Measurements from ENCODE around the gene NIFK.
A peak's percentile ranks its signal among the peaks of the same experiment; 100 is the strongest.
"Not testable (repeated sequence)": the region's sequence is repeated elsewhere in the genome, so short reads cannot be mapped to it uniquely, and the experiment has no call there.

The NIFK gene

DNA sequence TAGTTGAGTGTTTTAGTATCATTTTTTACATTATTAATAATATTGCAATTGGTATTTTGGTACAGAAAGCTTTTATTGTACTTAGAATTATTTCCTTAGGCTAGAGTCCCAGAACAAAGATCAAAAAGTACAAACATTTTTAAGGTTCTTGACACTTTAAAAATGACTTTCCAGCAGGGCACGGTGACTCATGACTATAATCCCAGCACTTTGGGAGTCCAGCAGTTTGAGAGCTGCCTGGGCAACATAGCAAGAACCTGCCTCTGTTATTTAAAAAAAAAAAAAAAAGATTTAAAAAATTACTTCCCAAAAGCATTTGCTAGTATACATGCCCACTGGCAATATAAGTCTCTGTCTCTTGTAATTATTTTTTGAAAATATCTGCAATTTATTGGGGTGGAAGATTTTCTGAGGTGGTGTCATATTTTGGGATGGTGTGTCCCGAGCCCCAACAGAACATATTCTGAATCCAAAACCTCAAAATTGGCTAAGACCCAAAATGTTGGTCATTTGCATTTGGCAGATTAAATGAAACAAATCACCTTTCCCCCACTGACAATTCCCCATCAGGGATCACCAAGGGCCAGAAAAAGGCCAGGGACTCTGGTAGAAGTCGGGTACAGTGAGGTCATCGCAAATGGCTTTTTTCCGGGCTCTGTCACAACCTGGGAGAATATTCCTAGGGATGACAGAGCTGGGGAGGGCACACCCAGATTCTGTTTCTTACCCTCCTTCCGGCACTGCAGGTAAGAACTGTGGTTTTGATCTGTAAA, 42.1 kb downstream of the NIFK start:
- peak; percentile 62 for DNase-seq

DNA sequence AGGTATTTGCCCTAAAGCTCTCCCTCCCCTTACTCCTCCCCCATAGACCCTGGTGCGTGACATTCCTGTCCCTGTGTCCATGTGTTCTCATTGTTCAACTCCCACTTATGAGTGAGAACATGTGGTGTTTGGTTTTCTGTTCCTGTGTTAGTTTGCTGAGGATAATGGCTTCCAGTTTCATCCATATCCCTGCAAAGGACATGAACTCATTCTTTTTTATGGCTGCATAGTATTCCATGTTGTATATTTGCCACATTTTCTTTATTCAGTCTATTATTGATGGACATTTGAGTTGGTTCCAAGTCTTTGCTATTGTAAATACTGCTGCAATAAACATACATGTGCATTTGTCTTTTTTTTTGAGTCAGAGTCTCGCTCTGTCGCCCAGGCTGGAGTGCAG, 46.1 kb downstream of the NIFK start:
- not testable (repeated sequence) for DNase-seq

DNA sequence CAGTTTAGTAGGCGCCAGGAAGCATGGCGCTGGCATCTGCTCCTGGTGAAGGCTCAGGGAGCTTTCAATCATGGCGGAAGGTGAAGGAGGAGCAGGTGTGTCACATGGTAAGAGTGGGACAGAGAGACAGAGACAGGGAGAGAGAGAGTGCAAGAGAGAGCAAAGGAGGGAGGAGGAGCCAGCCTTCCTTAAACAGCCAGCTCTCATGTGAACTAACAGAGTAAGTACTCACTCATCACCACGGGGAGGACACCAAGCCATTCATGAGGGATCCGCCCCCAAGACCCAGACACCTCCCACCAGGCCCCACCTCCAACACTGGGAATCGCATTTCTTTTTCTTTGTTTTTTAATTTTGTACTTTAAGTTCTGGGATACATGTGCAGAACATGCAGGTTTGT, 46.6 kb downstream of the NIFK start:
- no peak for DNase-seq

DNA sequence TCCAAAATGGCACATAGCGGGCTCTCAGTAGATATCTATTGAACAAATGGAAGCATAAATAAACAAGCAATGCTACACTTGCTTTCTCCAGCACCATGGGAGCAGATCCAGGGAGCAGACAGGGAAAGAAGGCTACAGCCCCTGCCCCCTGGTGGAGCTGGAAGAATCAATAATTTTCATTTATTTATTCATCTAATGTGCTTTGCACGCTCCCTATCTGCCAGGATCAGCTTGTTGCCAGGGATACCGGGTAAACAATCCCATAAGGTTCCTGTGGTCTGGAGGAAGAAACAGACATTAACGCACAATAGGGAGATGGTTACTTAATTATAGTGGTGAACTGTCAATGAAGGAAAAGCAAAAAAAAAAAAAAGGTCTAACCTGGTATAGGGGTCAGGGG, 47.3 kb downstream of the NIFK start:
- DNase-seq, result peak; percentile 35

DNA sequence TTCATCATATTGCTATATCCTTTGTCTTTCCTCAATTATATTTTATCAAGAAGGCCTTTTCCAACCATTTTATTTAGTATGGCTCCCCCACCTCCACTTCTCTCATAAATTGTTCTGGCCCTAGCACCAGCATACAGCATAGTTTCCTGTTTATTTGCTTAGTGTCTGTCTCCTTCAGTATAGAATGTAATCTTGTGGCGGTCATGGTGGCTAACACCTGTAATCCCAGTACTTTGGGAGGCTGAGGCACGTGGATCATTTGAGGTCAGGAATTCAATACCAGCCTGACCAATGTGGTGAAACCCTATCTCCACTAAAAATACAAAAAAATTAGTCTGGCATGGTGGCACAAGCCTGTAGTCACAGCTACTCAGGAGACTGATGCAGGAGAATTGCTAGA, 47.9 kb downstream of the NIFK start:
- DNase-seq, result no peak

DNA sequence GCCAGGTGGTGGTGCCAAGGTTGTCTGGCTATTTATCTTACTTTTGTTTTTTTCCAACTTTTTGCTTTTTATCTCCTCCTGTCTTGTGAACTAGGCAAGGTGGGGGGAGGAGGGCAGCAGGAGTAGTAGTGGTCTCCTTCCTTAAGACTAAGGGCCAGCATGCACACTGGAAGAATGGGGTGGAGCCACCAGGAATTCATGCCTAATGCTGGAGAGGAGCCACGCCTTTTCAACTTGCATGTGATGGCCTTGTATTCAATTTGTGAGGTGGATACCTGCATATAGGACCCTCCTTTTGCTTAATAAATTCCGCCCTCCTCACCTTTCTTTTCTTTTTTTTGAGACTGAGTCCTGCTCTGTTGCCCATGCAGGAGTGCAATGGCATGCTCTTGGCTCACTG, 49.8 kb downstream of the NIFK start:
- no peak for DNase-seq

DNA sequence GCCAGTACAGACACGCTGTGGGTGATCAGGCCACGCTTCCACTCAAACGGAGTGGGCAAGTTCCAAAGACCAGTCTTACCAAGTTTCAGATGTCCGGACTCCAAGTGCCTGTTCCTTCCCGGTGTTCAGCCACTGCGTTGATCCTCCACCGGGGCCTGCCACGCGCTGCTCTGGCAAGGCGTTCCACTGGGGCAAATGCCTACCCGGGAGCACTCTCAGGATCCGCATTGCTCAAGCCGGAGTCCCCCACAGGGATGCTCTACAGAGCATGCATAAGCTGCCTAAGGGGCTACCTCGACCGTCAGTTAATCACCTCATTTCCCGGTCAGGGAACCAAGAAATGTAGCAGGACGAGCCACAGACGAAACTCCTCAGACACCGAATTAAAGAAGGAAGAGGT, 50.5 kb downstream of the NIFK start:
- no peak for DNase-seq

DNA sequence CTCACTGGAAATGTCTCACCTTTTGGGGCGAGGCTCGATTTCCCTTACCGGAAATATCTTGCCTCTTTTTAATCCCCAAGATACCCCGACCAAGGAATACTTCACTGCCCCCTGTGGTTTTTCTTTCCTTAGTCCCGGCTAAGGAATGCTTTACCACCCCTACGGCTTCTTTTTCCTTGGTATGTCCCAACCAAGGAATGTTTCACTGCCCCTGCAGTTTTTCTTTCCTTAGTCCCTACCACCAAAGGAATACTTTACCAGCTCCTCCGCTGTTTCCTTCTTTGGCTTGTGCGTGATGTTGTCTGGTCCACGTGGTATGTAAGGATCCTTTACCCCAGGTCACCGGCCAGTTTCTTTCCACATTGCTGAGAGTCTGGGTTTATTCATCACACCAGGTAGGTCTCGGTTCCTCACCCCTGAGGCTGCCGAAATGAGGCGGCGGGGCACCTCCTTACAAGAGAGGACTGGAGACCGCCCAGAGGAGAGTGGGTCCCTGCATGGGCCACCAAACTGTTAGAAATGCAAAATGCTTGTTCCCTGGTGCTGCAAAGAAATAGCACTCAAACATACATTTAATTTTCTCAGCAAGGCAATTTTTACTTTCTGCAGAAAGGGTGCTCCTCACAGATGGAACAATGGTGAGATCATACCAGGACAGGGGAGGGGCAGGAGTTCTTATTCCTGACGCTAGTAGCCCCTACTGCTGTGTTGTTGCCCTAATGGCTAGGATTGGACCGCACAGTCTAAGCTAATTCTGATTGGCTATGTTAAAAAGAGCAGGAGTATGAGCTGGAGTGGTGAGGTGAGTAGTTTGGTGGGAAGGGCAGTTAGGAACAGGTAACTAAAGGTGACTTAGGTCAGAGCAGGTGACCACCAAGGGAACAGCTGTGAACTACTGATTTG, 54.0 kb downstream of the NIFK start:
- no peak for DNase-seq

DNA sequence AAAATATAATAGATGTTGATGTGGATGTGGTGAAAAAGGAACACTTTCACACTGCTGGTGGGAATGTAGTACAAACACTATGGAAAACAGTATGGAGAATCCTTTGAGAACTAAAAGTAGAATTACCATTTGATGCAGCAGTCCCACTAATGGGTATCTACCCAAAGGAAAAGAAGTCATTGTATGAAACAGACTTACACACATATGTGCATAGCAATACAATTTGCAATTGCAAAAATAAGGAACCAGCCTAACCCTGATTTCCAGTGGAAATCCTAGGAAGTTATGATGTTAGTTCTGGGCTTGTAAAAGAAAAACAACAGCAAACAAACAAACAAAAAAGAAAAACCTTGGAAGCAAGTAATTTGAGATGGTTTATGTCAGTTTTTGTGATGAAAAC, 58.8 kb downstream of the NIFK start:
- DNase-seq, result no peak

All from fibroblast of skin of back (primary cell).